PFSK-1 (cell line): Measurements from ENCODE around the gene BRD7.

Experiments
- POLR2AphosphoS5 ChIP-seq: IDR thresholded peaks from 2 replicates; pipeline ENCODE4 v1.6.1; 2012; ENCODE audit warnings: low read depth, mild to moderate bottlenecking, control low read depth, low read length, moderate library complexity
- REST ChIP-seq, 2 experiments: IDR thresholded peaks; 2 replicates each; pipeline versions ENCODE4 v1.6.1 to v1.8.0; 2011 to 2012; ENCODE audit warnings: low read depth in 2 of 2, low read length in 2 of 2, control low read depth in 1 of 2, inconsistent platforms in 1 of 2, mild to moderate bottlenecking in 1 of 2, moderate library complexity in 1 of 2; ENCODE audit not compliant: insufficient read depth in 1 of 2
- SIN3A ChIP-seq: IDR thresholded peaks from 2 replicates; pipeline ENCODE4 v1.6.1; 2012; ENCODE audit warnings: mild to moderate bottlenecking, low read length, moderate library complexity, borderline replicate concordance; ENCODE audit not compliant: insufficient read depth

DNA sequence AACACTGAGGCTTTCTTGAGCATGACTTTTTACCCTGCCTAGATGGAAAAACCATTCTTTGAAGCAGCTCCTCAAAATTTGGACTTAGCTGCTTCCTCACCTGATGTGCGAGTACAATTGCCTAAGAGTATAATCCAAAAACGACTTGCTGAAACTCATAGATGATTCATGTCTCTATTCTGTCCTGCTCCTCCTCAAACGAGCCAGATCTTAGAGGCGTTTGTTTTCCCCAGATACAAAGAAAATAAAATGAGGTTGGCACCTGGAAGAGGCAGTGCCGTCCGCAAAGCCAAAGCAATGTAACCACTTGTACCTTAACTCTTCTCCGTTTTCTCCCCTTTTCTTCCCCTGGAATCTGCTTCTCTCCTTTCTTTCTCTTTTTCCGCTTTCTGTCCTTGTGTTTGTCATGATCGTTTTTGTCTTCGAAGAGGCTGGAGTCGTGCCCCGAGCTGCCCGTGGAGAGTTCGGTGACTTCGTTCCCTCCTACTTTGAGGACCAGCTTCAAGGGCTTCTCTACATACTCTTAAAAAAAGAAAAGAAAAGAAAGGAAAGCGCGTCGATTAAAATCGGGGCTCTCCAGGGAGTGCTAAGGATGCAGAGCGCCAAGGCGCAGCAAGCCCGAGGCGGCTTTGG lies 895 bp downstream of the BRD7 start:
- no peak for TF ChIP-seq POLR2AphosphoS5
- no peak for TF ChIP-seq REST (IDR thresholded peaks at IDR 0.05; ENCODE audit: insufficient read depth in 1 of 2, low read depth in 2 of 2, low read length in 2 of 2)
- TF ChIP-seq SIN3A, result no peak
